SU-DHL-6 (cell line): ENCODE measurements around the gene CNTN5.

Experiments used
- H2AFZ ChIP-seq: fragments of 200-600 bp; sonication (generic); 2 replicates; pipeline ENCODE4 v1.6.1; 2014; ENCODE audit warnings: low read depth, mild to moderate bottlenecking, moderate library complexity, mixed read lengths, antibody characterized with exemption, low read length; ENCODE audit not compliant: severe bottlenecking
- H3F3A ChIP-seq: fragments of 200-600 bp; shearing (Covaris generic); 2 replicates; pipeline ENCODE4 v1.6.0; 2016; ENCODE audit warnings: antibody characterized with exemption, mild to moderate bottlenecking; ENCODE audit not compliant: insufficient read depth
- H3K27ac ChIP-seq: fragments of 200-600 bp; sonication (generic); 2 replicates; pipeline ENCODE4 v1.5.1; 2016; ENCODE audit warnings: low read depth, mild to moderate bottlenecking, low read length, moderate library complexity, mixed read lengths
- H3K27me3 ChIP-seq: fragments of 200-600 bp; sonication (generic), shearing (Covaris generic); 2 replicates; pipeline ENCODE4 v1.6.0; 2014; ENCODE audit warnings: mild to moderate bottlenecking, low read length
- H3K36me3 ChIP-seq: fragments of 200-600 bp; sonication (generic); 2 replicates; pipeline ENCODE4 v1.6.1; 2014; ENCODE audit warnings: mild to moderate bottlenecking, low read length, mixed read lengths
- H3K4me2 ChIP-seq: fragments of 300-600, 200-600 bp; shearing (Covaris generic), sonication (generic); 2 replicates; pipeline ENCODE4 v1.6.0; 2014; ENCODE audit warnings: low read length, low read depth, mild to moderate bottlenecking; ENCODE audit not compliant: poor library complexity, severe bottlenecking
- H3K4me3 ChIP-seq: fragments of 200-600 bp; sonication (generic); 2 replicates; pipeline ENCODE4 v1.5.1; 2014; ENCODE audit warnings: antibody characterized with exemption, low read length, mild to moderate bottlenecking, mixed read lengths; ENCODE audit not compliant: insufficient read depth, poor library complexity, severe bottlenecking
- H3K79me2 ChIP-seq: fragments of 200-600 bp; sonication (generic); 2 replicates; pipeline ENCODE4 v1.6.1; 2014; ENCODE audit warnings: mild to moderate bottlenecking, low read length, moderate library complexity; ENCODE audit not compliant: insufficient read depth
- H3K9ac ChIP-seq: fragments of 200-600 bp; sonication (generic); 2 replicates; pipeline ENCODE4 v1.7.0; 2014; ENCODE audit warnings: mild to moderate bottlenecking, low read length
- H3K9me2 ChIP-seq: fragments of 200-600 bp; sonication (generic); replicated peaks from 2 replicates; pipeline ENCODE4 v1.6.1; 2014; ENCODE audit warnings: low read length; ENCODE audit not compliant: insufficient read depth
- H3K9me3 ChIP-seq: fragments of 200-600 bp; sonication (generic); 2 replicates; pipeline ENCODE4 v1.6.1; 2014; ENCODE audit warnings: low read length, mixed read lengths; ENCODE audit not compliant: insufficient read depth
- H4K20me1 ChIP-seq: fragments of 200-600 bp; sonication (generic); 2 replicates; pipeline ENCODE4 v1.6.1; 2014; ENCODE audit warnings: low read depth, mild to moderate bottlenecking, antibody characterized with exemption, low read length, moderate library complexity, mixed read lengths
- CTCF ChIP-seq: fragments of 200-600 bp; sonication (generic); IDR thresholded peaks from one replicate; pipeline ENCODE4 v1.5.1; 2017; ENCODE audit warnings: antibody characterized with exemption, mild to moderate bottlenecking, low read length, moderate library complexity; ENCODE audit not compliant: insufficient read depth, poor library complexity, severe bottlenecking
- EZH2phosphoT487 ChIP-seq: fragments of 200-600 bp; sonication (generic), shearing (Covaris generic); conservative IDR thresholded peaks from 2 replicates; pipeline ENCODE4 v1.6.1; 2018; ENCODE audit warnings: mild to moderate bottlenecking, antibody characterized with exemption, low read length, moderate library complexity, mixed read lengths

The CNTN5 gene

GRCh38 chr11:99464985-99465384, 444.2 kb downstream of the CNTN5 start:
- H2AFZ ChIP-seq = no peak overlapping the region
- TF ChIP-seq CTCF (no peak), EZH2phosphoT487 (no peak)
- no peaks in the 10 kb centered on the region for H3K9me3 ChIP-seq
- no peak overlapping the region for H3K9ac ChIP-seq
- no peaks in the 10 kb centered on the region for H3F3A ChIP-seq
- no peak overlapping the region for H3K4me2 ChIP-seq
- H3K79me2 ChIP-seq = no peaks in the 10 kb centered on the region
- H3K9me2 ChIP-seq = no peaks in the 10 kb centered on the region
- no peaks in the 10 kb centered on the region for H3K36me3 ChIP-seq
- H3K27ac ChIP-seq = no peak overlapping the region
- H3K4me3 ChIP-seq = no peak overlapping the region
- H3K27me3 ChIP-seq = no peaks in the 10 kb centered on the region
- H4K20me1 ChIP-seq = no peaks in the 10 kb centered on the region

- Histone ChIP-seq H3K79me2 (no peaks in the 10 kb centered on the region), H3K9me3 (no peaks in the 10 kb centered on the region), H3K27me3 (no peaks in the 10 kb centered on the region), H3K36me3 (no peaks in the 10 kb centered on the region), H2AFZ (no peak overlapping the region), H3K4me2 (no peak overlapping the region), H4K20me1 (no peaks in the 10 kb centered on the region), H3K4me3 (no peak overlapping the region), H3K9me2 (no peaks in the 10 kb centered on the region), H3F3A (no peaks in the 10 kb centered on the region), H3K9ac (no peak overlapping the region), H3K27ac (no peak overlapping the region)
- TF ChIP-seq EZH2phosphoT487 (no peak), CTCF (no peak)
These were observed 468.8 kb downstream of the CNTN5 start for GRCh38 chr11:99489581-99489980.

GRCh38 chr11:99494065-99494464, 473.3 kb downstream of the CNTN5 start:
- H3F3A ChIP-seq = no peaks in the 10 kb centered on the region
- H3K9me2 ChIP-seq = no peaks in the 10 kb centered on the region
- H3K4me2 ChIP-seq = no peak overlapping the region
- TF ChIP-seq EZH2phosphoT487 (no peak), CTCF (no peak)
- H3K9ac ChIP-seq = no peak overlapping the region
- H4K20me1 ChIP-seq = no peaks in the 10 kb centered on the region
- H3K36me3 ChIP-seq = no peaks in the 10 kb centered on the region
- no peaks in the 10 kb centered on the region for H3K79me2 ChIP-seq
- no peak overlapping the region for H3K4me3 ChIP-seq
- H3K27me3 ChIP-seq = no peaks in the 10 kb centered on the region
- no peak overlapping the region for H3K27ac ChIP-seq
- no peaks in the 10 kb centered on the region for H3K9me3 ChIP-seq
- H2AFZ ChIP-seq = no peak overlapping the region

- Histone ChIP-seq H3K27me3 (no peaks in the 10 kb centered on the region), H3K36me3 (no peaks in the 10 kb centered on the region), H3K4me2 (no peak overlapping the region), H3K9me3 (no peaks in the 10 kb centered on the region), H3K4me3 (no peak overlapping the region), H2AFZ (no peak overlapping the region), H3K9me2 (no peaks in the 10 kb centered on the region), H4K20me1 (no peaks in the 10 kb centered on the region), H3K9ac (no peak overlapping the region), H3K27ac (no peak overlapping the region), H3K79me2 (no peaks in the 10 kb centered on the region), H3F3A (no peaks in the 10 kb centered on the region)
- TF ChIP-seq EZH2phosphoT487 (no peak), CTCF (no peak)
These were observed 480.9 kb downstream of the CNTN5 start for GRCh38 chr11:99501655-99502054.
